Vagina (tissue), 2 donors: ENCODE data around the gene PPAN. TPM values are rescaled to one million over a fixed set of nuclear protein-coding genes. Genes with fewer than 3 reads are reported as not detected.
A peak's percentile ranks its signal among the peaks of the same experiment; 100 is the strongest.

Experiments
- DNase-seq, 2 donors: peaks; one replicate each; pipeline ENCODE4 v3.0.0-alpha.2; 2017; ENCODE audit errors: extremely low spot score in 2 of 2
- H3K27ac ChIP-seq: fragments of 200-600 bp; sonication (generic); one replicate; pipeline ENCODE4 v1.5.1; 2019
- H3K27me3 ChIP-seq: fragments of 200-600 bp; sonication (generic); one replicate; pipeline ENCODE4 v1.5.1; 2019
- H3K36me3 ChIP-seq, 2 donors: fragments of 200-600 bp; sonication (generic); one replicate each; pipeline ENCODE4 v1.5.1; 2017 to 2019
- H3K4me1 ChIP-seq: fragments of 200-600 bp; sonication (generic); one replicate; pipeline ENCODE4 v1.5.1; 2019
- H3K4me3 ChIP-seq, 2 donors: fragments of 200-600 bp; sonication (generic); 1 replicate in 1 of 2; 2 replicates in 1 of 2; pipeline ENCODE4 v1.5.1; 2016 to 2019
- H3K9me3 ChIP-seq: fragments of 200-600 bp; sonication (generic); one replicate; pipeline ENCODE4 v1.5.1; 2019
- POLR2A ChIP-seq, 2 donors: fragments of 450-650 bp; IDR thresholded peaks; one replicate each; pipeline ENCODE4 v1.6.1; 2017; ENCODE audit warnings: antibody characterized with exemption in 2 of 2, mild to moderate bottlenecking in 2 of 2, moderate library complexity in 2 of 2
- POLR2AphosphoS5 ChIP-seq, 2 donors: sonication (generic); formaldehyde crosslinking; IDR thresholded peaks; one replicate each; pipeline ENCODE4 v1.9.0; 2017; ENCODE audit warnings: antibody characterized with exemption in 2 of 2, mild to moderate bottlenecking in 2 of 2, low read depth in 1 of 2; ENCODE audit not compliant: insufficient read depth in 1 of 2
- intact Hi-C: fragments of 100-400 bp; cut with DNase I; formaldehyde crosslinking; loops from one replicate; pipeline ENCODE4 v1.15.1; 2023
- total RNA-seq: library from RNA; depleted of rRNA; stranded (reverse); fragments of >200 nt; gene quantifications from one replicate; pipeline ENCODE4 v1.2.3, GENCODE V29; 2016
- TF ChIP-seq, protein P1 (sequence below), 3 experiments: fragments of 450-650 bp in 2 of 3; fragments of 200-600 bp in 1 of 3; sonication (generic) in 1 of 3; IDR thresholded peaks; one replicate each; pipeline ENCODE4 v1.5.1; 2017 to 2019; ENCODE audit warnings: antibody characterized with exemption in 3 of 3, mild to moderate bottlenecking in 2 of 3, moderate library complexity in 2 of 3

The PPAN gene
- total RNA-seq, 1 donor from 2014 or later, result 55.2 TPM

- Histone ChIP-seq H3K27me3 (no peaks in the 10 kb centered on the region), H3K4me1 (peaks cover 31% of the 10 kb centered on the region), H3K27ac (no peak overlapping the region), H3K9me3 (no peaks in the 10 kb centered on the region), H3K36me3 (peaks cover 0 to 47% of the 10 kb centered on the region in 2 donors), H3K4me3 (no peak overlapping the region)
- DNase-seq, result peak; percentile 74 to 87
- intact Hi-C loops, result no loop called here
- TF ChIP-seq POLR2AphosphoS5 (IDR thresholded peaks at IDR 0.05; ENCODE audit: insufficient read depth in 1 of 2, low read depth in 1 of 2), result no peak
- TF ChIP-seq, protein P1, sequence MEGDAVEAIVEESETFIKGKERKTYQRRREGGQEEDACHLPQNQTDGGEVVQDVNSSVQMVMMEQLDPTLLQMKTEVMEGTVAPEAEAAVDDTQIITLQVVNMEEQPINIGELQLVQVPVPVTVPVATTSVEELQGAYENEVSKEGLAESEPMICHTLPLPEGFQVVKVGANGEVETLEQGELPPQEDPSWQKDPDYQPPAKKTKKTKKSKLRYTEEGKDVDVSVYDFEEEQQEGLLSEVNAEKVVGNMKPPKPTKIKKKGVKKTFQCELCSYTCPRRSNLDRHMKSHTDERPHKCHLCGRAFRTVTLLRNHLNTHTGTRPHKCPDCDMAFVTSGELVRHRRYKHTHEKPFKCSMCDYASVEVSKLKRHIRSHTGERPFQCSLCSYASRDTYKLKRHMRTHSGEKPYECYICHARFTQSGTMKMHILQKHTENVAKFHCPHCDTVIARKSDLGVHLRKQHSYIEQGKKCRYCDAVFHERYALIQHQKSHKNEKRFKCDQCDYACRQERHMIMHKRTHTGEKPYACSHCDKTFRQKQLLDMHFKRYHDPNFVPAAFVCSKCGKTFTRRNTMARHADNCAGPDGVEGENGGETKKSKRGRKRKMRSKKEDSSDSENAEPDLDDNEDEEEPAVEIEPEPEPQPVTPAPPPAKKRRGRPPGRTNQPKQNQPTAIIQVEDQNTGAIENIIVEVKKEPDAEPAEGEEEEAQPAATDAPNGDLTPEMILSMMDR (IDR thresholded peaks at IDR 0.05), result no peak
- TF ChIP-seq POLR2A (IDR thresholded peaks at IDR 0.05), result no peak
Observed at GRCh38 chr19:10115392-10116084, 9.4 kb downstream of the PPAN start.

- H3K9me3 ChIP-seq, result no peaks in the 10 kb centered on the region
- H3K4me3 ChIP-seq, result no peak overlapping the region
- H3K27ac ChIP-seq, result no peak overlapping the region
- peak in 1 of 2 donors; percentile 83 for DNase-seq
- H3K27me3 ChIP-seq, result no peaks in the 10 kb centered on the region
- H3K36me3 ChIP-seq, result peaks cover 0 to 40% of the 10 kb centered on the region in 2 donors
- TF ChIP-seq POLR2AphosphoS5 (IDR thresholded peaks at IDR 0.05; ENCODE audit: insufficient read depth in 1 of 2, low read depth in 1 of 2), result no peak
- TF ChIP-seq, protein P1 (IDR thresholded peaks at IDR 0.05), result no peak
- TF ChIP-seq POLR2A (IDR thresholded peaks at IDR 0.05), result no peak
- intact Hi-C loops, result no loop called here
- H3K4me1 ChIP-seq, result peaks cover 39% of the 10 kb centered on the region
Observed at GRCh38 chr19:10116085-10116865, 10.1 kb downstream of the PPAN start.

DNA sequence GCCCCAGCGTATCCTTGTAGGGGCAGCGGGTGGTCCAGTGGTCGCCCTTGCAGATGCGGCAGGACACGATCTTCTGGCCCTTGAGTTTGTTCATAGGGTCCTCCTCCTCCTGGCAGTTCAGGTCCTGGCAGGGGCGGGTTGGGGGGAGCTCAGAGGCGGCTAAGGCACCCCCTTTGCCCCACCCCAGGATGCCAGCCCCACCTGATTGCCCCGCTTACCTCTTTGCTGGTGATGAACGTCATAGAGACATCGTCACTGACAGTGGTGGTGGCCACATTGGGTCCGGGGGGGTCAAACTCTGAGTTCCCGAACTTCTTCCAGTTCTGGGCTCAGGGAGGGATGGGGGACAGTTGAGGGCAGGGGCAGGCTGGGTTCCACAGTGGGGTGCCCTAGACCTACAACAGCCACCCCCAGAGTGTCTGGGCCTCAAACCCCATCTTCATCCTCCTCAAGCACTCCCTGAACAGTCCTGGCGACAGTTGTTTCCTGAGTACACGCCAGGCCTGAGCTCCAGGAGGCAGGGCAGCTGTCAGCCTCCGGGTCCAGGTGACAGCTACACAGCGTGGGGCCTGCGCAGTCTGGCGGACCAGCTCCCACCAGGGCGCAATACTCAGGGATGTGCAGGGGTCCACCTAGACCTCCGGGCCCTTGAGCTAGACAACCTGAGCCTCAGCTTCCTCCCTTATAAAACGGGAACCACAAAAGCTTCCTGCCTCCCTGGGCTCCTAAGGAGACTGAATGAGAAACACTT is 10.9 kb downstream of the PPAN start:
- Histone ChIP-seq H3K4me1 (peaks cover 46% of the 10 kb centered on the region), H3K9me3 (no peaks in the 10 kb centered on the region), H3K27me3 (no peaks in the 10 kb centered on the region), H3K4me3 (no peak overlapping the region), H3K36me3 (peaks cover 0 to 37% of the 10 kb centered on the region in 2 donors), H3K27ac (no peak overlapping the region)
- intact Hi-C loops, result no loop called here
- peak in 1 of 2 donors; percentile 88 for DNase-seq
- TF ChIP-seq POLR2A (IDR thresholded peaks at IDR 0.05) (no peak), POLR2AphosphoS5 (IDR thresholded peaks at IDR 0.05; ENCODE audit: insufficient read depth in 1 of 2, low read depth in 1 of 2) (no peak)
- TF ChIP-seq, protein P1 (IDR thresholded peaks at IDR 0.05), result no peak

DNA sequence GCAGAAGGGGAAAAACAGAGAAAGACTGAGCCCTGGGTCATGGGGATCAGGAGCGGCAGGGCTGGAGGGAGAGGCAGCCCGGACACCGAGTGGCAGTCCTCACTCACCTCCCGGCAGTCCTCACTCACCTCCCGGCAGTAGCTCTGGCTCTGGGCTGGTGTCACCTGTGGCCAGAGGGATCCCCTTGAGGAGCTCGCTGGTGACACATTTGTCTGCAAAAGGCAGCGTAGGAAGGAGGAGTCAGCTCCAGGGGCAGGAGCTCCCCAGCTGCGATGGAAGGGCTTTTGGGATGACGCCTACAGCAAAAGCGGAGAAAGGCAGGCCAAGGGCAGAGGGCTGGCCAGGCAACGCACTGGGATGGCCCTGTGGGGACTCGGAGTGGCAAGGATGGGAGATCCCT is 12.8 kb downstream of the PPAN start:
- peak overlapping the region; percentile 75 to 99 for H3K4me3 ChIP-seq
- intact Hi-C loops, result no loop called here
- H3K36me3 ChIP-seq, result peaks cover 0 to 37% of the 10 kb centered on the region in 2 donors
- no peaks in the 10 kb centered on the region for H3K27me3 ChIP-seq
- H3K4me1 ChIP-seq, result peaks cover 35% of the 10 kb centered on the region
- H3K27ac ChIP-seq, result peak overlapping the region; percentile 75
- H3K9me3 ChIP-seq, result no peaks in the 10 kb centered on the region
- TF ChIP-seq, protein P1 (IDR thresholded peaks at IDR 0.05), result no peak
- TF ChIP-seq POLR2AphosphoS5 (IDR thresholded peaks at IDR 0.05; ENCODE audit: insufficient read depth in 1 of 2, low read depth in 1 of 2), result no peak
- no peak for TF ChIP-seq POLR2A (IDR thresholded peaks at IDR 0.05)
- no peak for DNase-seq
